ENCODE results near the gene CRNKL1. TPM values are rescaled to one million over a fixed set of nuclear protein-coding genes. Genes with fewer than 3 reads are reported as not detected.
A peak's percentile ranks its signal among the peaks of the same experiment; 100 is the strongest.

Gene CRNKL1
- polyA plus RNA-seq, 5 donors = 29.4 to 43.7 (median 41.4) TPM

DNA sequence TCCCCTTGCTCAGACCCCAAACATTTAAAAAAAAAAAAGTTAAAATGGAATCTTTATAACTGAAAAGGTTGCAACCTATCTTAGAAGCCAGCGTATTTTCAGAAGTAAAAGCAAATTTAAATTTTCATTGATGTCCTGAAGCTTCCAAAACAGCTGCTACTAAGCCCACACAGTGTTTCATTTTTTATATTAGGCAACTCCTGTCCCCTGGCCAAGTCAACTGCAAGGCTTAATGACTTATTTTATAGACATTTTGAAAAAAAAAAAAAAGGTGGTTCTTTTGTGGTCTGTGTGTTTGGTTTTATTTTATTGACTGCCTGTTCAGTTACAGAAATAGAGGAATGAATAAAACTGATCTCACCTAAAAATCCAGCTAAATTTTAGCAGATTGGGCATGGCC is 13.1 kb upstream of the CRNKL1 start:
- no peak for DNase-seq

DNA sequence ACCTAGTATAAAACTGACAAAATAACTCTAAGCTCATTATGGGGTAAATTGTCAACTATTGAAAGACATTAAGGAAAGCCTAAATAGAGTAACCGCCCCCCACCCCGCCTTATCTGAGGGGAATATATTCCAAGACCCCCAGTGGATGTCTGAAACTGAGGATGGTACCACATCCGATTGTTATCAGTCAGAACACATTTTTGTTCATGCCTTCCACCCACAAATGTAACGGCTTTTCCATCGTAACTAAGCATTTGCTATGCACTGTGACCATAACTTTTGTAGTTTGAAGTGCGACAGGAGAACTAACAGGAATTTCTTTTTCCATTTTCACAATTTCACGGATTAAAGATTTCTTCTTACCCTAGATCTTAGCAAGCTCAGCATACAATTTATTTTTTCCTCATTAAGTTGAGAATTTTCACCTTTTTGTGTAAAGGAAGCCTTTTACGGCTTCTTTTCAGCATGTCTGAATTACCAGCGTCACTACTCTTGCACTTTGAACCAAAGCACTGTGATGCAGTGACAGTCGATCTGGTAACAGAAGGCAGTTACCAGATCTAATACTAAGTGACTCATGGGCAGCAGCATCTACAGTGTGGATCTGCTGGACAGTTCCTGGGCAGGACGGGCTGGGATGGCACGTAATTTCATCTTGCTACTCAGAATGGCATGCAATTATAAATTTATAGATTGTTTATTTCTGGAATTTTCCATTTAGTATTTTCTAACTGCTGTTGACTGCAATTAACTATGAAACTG is 11.9 kb upstream of the CRNKL1 start:
- DNase-seq = no peak

DNA sequence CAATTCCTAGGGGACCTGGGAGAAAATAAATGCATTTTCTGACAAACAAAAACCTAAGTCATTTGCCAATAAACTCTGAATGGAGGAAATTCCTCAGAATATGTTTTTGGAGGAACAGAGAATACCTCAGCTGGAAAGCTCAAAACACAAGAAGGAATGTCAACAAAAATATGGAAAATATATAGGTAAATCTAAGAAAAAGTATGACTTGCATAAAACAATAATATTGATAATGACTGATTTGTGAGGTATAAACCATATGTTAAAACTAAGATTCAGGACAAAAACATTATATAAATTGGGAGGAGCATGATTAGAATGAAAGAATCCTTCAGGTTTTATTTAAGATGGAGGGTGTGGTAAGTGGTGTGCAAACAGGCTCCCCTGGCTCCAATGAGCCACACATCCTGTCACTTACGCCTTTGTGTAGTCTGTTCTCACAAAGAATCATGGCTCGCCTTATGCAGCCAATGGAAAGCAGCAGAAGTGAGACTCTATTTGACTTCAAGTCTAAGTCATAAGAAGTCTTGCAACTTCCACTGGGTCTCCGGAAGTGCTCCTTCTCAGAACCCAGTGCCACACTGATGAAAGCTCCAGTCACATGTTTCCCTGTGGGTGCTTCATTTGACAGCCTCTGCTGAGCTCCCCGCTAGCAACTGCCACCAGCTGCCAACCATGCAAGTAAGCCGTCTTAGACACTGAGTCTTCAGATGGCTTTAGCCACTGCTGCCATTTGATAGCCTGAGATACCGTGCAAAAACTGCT is 8.2 kb upstream of the CRNKL1 start:
- DNase-seq = no peak

DNA sequence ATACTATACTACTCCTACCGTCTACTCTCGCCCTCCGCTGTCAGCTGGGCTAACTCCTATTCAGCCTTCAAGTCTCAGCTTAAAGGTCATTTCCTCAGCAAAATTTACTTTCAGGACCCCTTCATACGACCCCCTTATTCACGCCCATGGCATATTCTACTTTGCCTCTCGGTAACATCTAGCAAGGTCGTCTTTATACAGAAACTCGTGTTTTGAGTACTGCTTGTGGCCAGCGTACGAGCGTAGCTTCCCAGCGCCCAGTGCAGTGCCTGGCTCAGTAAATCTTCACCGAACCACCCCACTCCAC is 546 bp downstream of the CRNKL1 start:
- DNase-seq = no peak

DNA sequence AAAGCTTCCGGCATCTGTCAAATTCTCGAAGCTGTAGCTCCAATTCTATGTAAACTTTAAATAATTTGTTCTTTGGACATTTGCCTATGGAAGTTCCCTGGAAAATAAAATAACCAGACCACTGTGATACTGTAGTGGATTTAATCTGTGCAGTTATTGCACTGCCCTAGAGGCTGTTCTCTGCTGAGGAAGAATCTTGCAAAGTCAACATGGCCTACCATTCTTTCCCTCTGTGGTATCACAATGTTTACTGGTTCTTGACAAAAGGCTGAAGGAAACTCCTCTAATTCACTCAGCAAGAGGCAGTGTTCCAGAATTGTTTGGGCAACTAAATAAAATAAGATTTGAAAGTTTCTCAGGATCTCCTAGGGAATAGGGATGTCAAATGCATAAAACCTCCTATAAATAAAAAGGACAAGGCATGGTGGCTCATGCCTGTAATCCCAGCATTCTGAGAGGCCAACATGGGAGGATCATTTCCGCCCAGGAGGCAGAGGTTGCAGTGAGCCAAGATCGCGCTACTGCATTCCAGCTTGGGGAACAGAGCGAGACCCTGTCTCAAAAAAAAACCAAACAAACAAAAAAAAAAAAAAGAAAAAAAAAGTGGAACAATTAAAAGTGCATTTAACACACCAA is 12.4 kb downstream of the CRNKL1 start:
- DNase-seq = no peak

DNA sequence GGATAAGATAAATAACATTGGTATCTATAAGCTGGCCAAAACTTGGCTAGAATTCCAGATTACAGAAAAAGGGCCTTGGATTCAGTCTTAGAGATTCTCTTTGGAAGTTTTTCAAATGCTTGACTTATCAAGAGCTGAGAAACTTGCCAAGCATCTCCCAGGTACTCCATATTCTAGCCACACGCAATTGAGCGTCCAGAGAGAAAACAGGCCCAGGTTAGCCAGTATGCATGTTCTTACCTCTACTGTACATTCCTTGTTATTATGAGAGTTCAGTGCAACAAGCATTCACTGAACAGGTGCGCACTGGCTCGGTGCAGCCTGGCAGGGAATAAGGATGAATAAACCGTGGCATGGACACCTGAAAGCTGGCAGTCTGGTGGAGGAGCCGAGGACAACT is 13.7 kb downstream of the CRNKL1 start:
- no peak for DNase-seq

DNA sequence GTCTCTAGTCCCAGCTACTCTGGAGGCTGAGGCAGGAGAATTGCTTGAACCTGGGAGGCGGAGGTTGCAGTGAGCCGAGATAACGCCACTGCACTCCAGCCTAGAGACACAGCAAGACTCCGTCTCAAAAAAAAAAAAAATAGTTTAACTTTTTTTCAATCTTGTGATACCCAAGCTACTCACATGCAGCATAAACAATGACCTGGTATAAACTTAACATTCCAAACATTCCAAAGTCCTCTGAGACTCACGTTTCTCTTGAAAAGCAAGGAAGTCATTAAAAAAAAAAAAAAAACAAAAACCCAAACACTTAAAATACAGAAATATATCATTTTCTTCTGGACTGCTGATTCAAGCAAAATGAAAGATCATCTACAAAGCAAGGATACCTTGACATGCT is 14.3 kb downstream of the CRNKL1 start:
- no peak for DNase-seq

DNA sequence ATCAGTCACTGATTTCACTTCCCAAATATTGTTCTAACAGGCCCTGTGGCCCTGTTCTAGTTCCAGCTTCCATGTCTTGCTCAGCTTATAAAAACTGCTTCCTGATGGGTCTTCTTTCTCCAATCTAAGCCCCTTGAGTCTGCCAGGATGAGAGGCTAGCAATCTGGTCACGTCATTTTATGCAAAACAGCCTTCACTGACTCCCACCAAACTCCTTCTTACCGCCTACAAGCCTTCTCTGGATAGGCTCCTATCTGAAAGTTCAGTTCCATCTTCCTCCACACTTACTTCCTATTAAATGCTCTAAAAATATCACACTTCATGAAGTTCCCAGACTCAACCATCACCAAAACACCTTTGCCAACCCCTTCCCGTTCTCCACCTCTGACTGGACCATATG is 15.5 kb downstream of the CRNKL1 start:
- DNase-seq = no peak

DNA sequence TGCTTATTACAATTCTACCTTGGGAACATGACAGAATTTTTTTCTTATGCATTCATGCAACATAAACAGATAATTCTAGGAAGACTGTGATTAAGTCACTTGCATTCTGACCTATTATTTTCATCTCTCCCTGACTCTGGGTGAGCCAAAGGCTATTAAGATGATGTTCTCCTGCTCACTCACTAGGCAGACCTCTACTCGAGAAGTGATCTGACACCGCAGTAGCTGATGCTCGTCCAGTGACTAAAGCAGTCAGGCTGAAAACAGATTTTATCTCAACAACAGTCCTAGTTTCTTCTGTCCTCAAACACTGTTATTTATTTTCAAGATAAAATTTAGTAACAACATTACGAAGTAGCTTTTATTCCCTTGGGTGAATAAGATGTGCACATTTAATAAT is 17.8 kb downstream of the CRNKL1 start:
- DNase-seq = no peak

DNA sequence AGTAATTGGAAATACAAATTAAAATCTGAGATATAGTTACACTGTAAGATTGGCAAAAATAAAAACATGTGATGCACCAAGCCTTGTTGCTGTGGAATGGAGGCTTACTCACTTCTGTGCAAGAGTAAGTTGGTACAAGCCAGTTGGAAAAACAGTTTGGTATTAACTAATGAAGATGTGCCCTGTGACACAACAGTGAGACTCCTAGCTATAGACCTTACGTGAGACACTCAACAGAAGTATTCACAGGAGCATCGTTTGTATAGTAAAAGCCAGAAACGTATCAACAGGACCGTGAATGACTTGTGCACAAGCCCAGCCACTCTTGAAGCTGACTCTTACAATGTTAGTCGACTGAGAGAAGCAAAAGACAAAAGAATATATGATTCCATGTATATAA is 20.5 kb downstream of the CRNKL1 start:
- DNase-seq = no peak

DNA sequence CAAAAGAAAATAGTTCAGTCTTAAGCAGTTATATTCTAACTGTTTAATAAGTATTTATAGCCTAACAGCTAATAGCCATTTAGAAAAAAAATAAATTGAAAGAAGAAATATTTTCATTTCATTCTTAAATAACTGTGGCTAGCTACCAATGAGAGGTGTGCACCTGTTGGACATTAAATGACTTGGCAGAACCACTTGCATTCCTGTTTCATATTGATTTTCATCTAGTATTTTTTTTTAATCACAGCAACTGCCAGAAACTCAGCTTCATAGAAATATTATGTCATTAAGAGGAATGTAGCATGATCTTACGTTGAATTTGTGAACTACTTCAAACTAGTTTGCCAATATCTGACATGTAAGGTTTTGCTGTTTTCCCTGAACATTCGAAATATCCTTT is 25.0 kb downstream of the CRNKL1 start:
- DNase-seq = no peak

DNA sequence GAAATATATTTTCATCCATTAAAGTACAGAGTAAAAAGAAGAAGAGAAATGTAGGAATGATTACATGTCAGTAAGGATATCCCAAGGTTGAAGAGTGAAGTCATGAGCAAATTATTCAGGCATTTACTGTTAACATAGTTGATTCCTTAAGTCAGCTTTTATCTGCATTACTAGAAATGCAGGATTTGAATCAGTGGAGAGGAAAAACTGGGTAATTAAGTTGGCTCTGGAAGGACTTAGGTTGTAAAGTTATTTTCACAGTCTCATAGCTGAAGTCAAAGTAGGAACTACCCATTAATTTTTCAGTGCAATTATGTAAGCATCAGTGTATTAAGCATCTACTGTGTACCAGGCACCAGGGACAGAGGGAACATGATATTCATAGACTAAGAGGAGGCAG is 27.3 kb downstream of the CRNKL1 start:
- DNase-seq = no peak

DNA sequence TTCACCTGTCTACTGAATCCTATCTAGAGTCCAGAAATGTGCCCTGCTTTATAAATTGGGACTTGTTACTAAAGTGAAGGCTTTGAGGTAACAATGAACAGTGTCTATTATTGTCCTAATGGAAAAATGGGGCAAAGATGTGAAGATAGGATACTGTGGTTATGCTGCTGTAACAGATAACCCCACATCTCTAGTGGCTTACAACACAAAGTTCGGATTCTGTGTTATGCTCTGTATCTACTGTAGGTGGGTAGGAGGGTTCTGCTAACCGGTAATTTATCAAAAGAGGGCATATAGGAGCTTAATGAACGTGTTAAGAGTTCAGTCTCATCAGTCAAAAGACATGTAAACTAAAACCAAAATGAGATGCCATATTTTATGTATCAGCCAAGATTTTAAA is 28.9 kb downstream of the CRNKL1 start:
- DNase-seq = no peak

DNA sequence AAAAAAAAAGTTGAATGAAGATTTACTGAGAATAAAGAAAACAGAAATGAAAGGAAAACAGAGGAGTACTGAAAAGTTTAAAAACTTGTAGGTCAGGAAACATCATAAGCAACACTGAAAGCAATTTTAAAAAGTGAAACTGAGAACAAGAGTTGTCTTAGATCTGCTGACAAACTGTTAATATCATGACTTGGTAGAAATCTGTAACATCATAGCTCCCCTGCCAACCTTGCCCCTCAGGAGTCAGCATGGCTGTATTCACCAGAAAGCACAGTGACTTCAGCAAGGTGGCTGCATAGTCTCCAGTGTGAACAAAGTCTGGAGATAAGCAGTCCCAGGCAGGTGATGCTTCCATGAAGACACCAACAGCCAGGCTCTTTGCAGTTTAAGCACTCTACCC is 29.8 kb downstream of the CRNKL1 start:
- DNase-seq = no peak

DNA sequence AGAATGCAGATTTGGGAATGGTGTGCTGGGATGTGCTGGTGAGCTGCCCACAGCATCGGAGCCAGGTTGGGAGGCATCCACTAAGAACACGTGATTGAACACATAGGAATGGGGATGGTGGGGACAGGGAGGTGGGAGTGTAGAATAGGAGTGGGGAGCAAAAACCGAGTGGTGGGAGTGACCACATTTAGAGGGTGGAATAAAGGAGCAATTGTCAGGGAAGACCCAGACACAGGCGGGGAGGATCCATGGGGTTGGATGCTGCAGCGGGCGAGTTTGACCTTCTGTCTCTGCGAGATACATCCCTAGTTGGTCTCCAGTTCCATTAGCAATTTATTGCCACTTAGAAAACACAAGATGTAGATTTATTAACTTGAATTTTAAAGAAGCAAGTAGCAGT is 30.4 kb downstream of the CRNKL1 start:
- DNase-seq = no peak

DNA sequence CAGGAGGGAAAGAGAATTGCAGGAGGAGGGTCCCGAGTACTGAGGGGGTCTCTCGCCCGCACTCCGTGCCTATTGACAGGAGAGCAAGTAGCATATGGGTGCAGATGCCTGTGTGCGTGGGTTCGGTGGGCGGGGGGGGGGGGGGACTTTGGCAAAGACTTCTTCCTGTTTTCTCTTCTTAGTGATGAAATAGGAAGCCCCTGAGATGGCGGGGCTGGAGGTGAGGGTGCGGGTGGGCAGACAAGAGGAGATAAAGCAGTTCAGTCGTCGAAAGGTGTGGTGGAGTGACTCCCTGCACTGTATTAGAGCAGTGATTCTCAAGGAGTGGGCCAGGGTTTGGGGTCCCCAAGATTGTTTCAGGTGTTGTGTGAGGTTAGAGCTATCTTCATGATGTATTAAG is 31.4 kb downstream of the CRNKL1 start:
- DNase-seq = no peak

DNA sequence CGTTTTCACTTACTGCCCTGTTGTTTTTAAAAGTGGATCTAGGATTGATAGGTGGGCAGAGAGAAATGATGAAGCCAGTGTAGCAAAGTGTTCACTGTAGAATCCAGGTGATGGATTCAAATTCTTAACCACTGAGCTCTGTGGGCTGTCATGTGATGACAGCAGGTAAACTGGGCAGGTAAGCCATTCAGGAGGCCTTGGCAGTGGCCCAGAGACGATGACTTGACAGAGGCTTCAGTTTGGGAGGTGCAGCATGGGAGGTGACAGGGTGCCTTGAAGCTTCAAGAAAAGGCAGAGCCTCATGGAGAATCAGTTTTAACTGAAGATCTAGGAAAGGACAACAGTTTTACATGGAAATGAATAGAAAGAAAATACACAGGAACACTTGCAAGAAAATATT is 33.1 kb downstream of the CRNKL1 start:
- no peak for DNase-seq

DNA sequence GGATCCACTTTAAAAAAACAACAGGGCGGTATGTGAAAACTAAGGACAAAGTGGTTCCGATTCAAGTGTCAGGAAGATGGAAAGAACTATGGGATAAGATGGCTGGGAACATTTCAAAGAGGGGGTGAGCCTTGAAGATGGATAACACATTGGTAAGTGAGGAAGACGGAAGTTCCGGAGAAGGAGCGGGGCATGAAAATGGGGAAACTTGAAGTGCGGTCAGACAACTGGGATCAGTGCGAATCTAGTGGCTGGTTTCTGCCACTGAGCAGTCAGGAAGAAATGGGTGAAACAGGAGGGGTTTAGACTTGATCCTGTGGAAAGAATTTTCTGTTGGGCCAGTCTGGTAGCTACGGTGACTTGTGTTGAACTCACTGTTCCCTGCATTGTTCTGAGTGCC is 33.9 kb downstream of the CRNKL1 start:
- DNase-seq = no peak

DNA sequence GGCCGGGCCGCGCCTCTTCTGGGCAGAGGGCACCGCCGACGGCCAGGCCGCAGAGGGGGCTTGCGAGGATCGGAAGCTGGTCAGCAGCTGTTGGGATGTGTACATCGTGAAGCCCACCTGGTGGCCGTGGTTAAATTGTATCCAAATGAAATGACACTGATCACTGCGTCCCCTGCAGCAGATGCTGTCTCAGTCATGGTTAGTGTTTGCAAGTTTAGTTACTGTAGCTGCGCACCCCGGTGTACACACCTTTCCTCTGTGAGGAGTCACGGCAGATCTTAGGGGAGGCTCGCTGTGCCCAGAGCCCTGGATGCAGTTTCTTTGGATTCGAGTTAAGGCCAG is 34.5 kb downstream of the CRNKL1 start:
- no peak for DNase-seq

DNA sequence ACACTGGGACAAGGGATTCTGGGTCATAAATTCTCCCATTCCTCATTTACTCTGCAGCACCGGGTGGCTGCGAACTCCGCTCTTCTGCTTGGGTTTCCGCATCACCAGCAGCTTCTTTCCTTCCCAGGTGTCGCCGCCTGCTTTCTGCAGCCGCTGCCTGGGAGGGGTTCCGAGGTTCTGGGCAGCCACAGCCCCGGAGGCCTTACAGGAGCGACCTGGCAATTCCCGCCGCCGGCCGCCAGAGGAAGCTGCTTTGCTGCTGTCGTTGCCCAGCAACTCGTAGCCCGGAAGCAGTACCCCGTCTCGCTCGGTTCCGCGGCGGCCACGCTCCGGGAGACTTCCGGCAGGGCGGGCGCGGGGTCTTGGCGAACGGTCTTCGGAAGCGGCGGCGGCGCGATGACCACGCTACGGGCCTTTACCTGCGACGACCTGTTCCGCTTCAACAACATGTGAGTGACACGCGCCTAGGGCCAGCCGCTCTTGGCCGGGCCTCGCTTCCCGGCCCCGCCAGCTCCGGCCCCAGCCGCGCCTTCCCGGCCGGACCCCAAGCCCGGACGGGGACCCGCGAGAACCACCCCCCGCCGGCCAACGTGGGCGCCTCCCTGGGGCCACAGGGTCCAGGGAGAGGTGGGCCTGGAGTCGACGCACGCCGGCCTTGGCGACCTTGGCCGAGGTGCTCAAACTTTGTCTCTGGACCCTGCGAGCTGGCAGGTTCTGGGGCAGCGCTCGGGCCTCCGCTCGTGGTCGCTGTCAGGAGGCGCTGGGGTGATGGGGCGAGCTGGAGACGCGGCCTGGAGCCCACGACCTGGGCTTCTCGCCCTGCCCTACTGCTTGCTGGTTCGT is 35.0 kb downstream of the CRNKL1 start, which contains the start of gene NAA20:
Gene NAA20, plus strand, starts transcription at position 362 of the 843 bp plus-strand sequence. Its CDS starts 35 bp downstream, at position 397.
- peak; percentile 88 for DNase-seq

DNA sequence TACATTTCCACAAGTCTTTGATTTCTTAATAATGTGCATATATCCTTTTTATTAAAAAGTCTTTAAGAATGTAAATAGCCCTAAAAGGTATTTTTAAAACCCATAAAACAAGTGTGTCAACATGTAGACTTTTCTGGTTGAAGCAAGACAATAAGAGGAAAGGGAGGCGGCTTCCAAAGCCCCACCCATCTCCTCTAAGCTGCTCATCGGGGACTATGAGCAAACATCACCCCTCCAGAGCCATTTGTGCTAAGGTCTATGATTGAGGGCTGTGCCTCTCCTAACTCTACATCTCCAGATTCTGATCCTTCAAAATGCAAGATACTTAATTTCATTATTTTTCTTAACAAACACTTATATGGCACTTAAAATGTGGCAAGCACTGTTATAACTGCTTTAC is 37.6 kb downstream of the CRNKL1 start:
- DNase-seq = no peak

DNA sequence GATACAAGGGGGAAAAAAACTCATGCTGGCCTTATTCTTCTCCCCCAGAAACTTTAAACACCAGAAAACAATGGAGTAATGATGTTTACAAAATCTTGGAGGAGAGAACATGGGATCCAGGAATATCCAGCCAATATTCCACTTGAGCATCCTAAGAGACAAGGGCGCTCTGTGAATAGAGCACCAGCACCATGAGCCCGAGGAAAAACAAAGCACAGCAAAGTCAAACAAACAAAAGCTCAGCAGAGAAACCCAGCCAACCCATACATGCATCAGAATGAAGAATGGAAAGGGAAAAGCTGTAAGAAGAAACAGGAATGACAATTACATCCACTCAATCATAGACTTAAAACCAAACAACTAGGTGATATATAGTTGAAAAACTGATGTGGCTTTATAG is 39.7 kb downstream of the CRNKL1 start:
- no peak for DNase-seq
